Spleen (tissue), 7 donors: ENCODE data around the gene MMP14.

ENCODE experiments used
- CTCF ChIP-seq, 11 experiments: fragments of 200-600 bp in 7 of 11; fragments of 450-650 bp in 4 of 11; sonication (generic) in 4 of 11; IDR thresholded peaks in 8 of 11; conservative IDR thresholded peaks in 3 of 11; 1 replicate in 7 of 11; 2 replicates in 4 of 11; pipeline versions ENCODE4 v1.4.0 to v1.8.0; 2016 to 2021; ENCODE audit warnings: antibody characterized with exemption in 11 of 11, inconsistent platforms in 4 of 11, mild to moderate bottlenecking in 1 of 11
- POLR2A ChIP-seq, 3 donors: fragments of 450-650 bp; IDR thresholded peaks; one replicate each; pipeline ENCODE4 v1.5.1; 2017; ENCODE audit warnings: antibody characterized with exemption in 3 of 3, mild to moderate bottlenecking in 1 of 3
- donor health status: DM: no; HTN: no; CAD: no; lungs with moderate emphysema.
- donor health status: DM: no; HTN: no; CAD: no.
- donor health status: DM: no; HTN: no; CAD: no.

GRCh38 chr14:22875748-22876319 is 39.4 kb downstream of the MMP14 start:
- no peak for TF ChIP-seq CTCF (IDR thresholded peaks at IDR 0.05 in 8 of 11, conservative IDR thresholded peaks at IDR 0.05 in 3 of 11)
- no peak for TF ChIP-seq POLR2A (IDR thresholded peaks at IDR 0.05)
